SK-N-SH (cell line): Measurements from ENCODE around the gene MED15.

Experiments used
- RCOR1 ChIP-seq: fragments of 150-350 bp; IDR thresholded peaks from 2 replicates; pipeline ENCODE4 v1.6.1; 2017; ENCODE audit warnings: antibody characterized with exemption, low read length
- TCF12 ChIP-seq: IDR thresholded peaks from 2 replicates; pipeline ENCODE4 v1.4.0; 2012
- TF ChIP-seq, protein P1 (sequence below): fragments of 200-600 bp; sonication (generic); IDR thresholded peaks from 2 replicates; pipeline ENCODE4 v1.6.1; 2017; ENCODE audit warnings: antibody characterized with exemption, mild to moderate bottlenecking, moderate library complexity

GRCh38 chr22:20554824-20555223 lies 47.4 kb downstream of the MED15 start:
- TF ChIP-seq TCF12 (no peak), RCOR1 (no peak)
- TF ChIP-seq, protein P1, sequence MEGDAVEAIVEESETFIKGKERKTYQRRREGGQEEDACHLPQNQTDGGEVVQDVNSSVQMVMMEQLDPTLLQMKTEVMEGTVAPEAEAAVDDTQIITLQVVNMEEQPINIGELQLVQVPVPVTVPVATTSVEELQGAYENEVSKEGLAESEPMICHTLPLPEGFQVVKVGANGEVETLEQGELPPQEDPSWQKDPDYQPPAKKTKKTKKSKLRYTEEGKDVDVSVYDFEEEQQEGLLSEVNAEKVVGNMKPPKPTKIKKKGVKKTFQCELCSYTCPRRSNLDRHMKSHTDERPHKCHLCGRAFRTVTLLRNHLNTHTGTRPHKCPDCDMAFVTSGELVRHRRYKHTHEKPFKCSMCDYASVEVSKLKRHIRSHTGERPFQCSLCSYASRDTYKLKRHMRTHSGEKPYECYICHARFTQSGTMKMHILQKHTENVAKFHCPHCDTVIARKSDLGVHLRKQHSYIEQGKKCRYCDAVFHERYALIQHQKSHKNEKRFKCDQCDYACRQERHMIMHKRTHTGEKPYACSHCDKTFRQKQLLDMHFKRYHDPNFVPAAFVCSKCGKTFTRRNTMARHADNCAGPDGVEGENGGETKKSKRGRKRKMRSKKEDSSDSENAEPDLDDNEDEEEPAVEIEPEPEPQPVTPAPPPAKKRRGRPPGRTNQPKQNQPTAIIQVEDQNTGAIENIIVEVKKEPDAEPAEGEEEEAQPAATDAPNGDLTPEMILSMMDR: no peak
